ENCODE data around the gene RABL6.

The RABL6 gene

GRCh38 chr9:136858844-136859757 lies 51.4 kb downstream of the RABL6 start:
- H3K27ac ChIP-seq = peak overlapping the region; percentile 98
- TF ChIP-seq CTCF (conservative IDR thresholded peaks at IDR 0.05; ENCODE audit: low read depth) = no peak
- ChIA-PET POLR2A (ENCODE audit: low non-redundant PET) (interaction anchor here (1.1 kb wide), 1 partner anchor 17 kb away, joined by 6 read pairs; the partner anchor contains the start of gene AJM1), CTCF (interaction anchor here (0.6 to 1.4 kb wide), 5 partner anchors 15 to 717 kb away, joined by 3 read pairs; no protein-coding TSS in a partner anchor)
- peak; percentile 53 for DNase-seq (ENCODE audit: low spot score)

- CTCF ChIA-PET = interaction anchor here (0.8 to 1.4 kb wide), 2 partner anchors 17 to 58 kb away, joined by 3 read pairs; no protein-coding TSS in a partner anchor
These were observed 52.8 kb downstream of the RABL6 start for GRCh38 chr9:136860529-136860928.

DNA sequence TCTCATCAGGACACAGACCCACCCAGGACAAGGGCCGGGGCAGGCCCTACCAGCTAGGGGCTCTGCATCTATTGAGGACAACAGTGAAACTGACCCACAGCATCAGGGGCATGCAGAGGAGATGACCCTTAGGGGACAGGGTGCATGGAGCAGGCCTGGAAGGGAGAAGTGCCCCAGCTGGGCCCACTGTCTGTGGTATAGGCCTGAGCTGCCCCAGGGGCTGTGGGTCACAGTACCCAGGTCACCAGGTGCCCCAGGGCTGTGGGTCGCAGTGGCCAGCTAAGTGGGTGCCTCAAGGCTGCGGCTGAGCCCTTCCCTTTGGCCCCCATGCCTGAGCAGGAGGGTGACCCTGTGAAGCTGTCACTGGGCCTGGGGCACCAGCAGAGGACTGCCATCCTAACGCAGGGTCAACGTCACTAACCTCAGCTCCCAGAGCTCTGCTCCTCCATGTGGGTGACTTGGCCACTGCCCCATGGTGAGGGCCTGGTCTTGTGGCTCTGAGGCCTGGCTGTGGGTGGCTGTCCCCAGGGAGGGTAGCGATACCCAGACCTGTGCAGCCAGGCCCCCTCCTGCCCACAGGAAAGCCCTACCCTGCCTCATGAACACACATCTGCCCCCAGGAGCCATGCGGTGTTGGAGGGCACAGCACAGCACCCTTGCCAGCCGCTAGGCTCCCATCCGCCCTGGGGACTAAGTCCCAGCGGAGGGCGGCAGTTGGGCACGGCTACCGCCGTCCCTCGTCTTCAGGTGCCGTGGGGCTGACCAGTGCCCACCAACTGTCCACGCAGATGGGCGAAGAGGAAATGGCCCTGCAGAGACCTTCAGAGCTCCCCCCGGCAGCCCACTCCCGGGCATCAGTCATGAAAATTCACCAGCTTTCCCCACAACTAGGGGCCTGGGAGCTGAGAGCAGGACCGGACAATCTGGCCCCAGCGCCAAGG lies 53.5 kb downstream of the RABL6 start:
- ChIA-PET CTCF (interaction anchor here (0.6 kb wide), 3 partner anchors 20 to 169 kb away, joined by 3 read pairs; partner anchors contain the start of gene ABCA2), POLR2A (ENCODE audit: low non-redundant PET) (interaction anchor here (0.5 to 1.1 kb wide), 2 partner anchors 8 to 13 kb away, joined by 3 to 4 read pairs; no protein-coding TSS in a partner anchor)
- TF ChIP-seq CTCF (conservative IDR thresholded peaks at IDR 0.05; ENCODE audit: low read depth) = no peak
- H3K27ac ChIP-seq = peak overlapping the region; percentile 98
- DNase-seq (ENCODE audit: low spot score) = no peak

More at GRCh38 chr9:136860529-136860928, 52.8 kb downstream of the RABL6 start:
- no peak for TF ChIP-seq CTCF (conservative IDR thresholded peaks at IDR 0.05; ENCODE audit: low read depth)
- POLR2A ChIA-PET (ENCODE audit: low non-redundant PET) = interaction anchor here (0.5 to 1.1 kb wide), 2 partner anchors 9 to 12 kb away, joined by 3 to 4 read pairs; no protein-coding TSS in a partner anchor
- peak overlapping the region; percentile 98 for H3K27ac ChIP-seq
- DNase-seq (ENCODE audit: low spot score) = no peak

DNA sequence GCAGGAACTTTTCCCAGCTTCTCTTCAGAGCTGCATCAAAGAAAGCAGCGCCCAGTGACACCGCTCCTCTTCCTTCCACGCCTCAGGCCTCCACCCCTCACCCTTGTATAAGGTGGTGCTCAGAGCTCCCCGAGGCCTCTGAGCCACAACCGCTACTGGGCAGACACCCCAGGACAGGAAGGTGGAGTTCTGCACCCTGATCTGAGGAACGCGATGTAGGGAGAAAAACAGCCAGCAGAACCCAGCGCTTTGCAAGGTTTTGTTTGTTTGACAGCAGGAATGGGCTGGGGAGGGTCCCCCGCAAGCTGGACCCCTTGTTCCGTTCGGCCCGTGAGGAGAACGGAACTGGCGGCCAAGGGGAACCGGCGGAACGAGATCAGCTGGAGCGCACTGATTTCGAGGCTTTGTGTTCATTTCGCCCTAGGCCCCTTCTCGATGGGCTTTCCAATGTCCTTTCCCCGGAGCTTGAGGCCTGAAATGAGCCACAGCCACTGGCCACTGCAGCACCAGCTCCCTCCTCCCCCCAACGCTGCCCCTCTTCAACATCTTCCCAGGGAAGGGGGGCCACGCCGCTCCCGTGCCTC lies 54.2 kb downstream of the RABL6 start:
- no peak for DNase-seq (ENCODE audit: low spot score)
- H3K27ac ChIP-seq = peak overlapping the region; percentile 98
- CTCF ChIA-PET = interaction anchor here (0.6 kb wide), 3 partner anchors 20 to 168 kb away, joined by 3 read pairs; partner anchors contain the start of gene ABCA2
- POLR2A ChIA-PET (ENCODE audit: low non-redundant PET) = interaction anchor here (0.6 kb wide), 1 partner anchor 1979 kb away, joined by 3 read pairs; no protein-coding TSS in a partner anchor
- TF ChIP-seq CTCF (conservative IDR thresholded peaks at IDR 0.05; ENCODE audit: low read depth) = no peak

DNA sequence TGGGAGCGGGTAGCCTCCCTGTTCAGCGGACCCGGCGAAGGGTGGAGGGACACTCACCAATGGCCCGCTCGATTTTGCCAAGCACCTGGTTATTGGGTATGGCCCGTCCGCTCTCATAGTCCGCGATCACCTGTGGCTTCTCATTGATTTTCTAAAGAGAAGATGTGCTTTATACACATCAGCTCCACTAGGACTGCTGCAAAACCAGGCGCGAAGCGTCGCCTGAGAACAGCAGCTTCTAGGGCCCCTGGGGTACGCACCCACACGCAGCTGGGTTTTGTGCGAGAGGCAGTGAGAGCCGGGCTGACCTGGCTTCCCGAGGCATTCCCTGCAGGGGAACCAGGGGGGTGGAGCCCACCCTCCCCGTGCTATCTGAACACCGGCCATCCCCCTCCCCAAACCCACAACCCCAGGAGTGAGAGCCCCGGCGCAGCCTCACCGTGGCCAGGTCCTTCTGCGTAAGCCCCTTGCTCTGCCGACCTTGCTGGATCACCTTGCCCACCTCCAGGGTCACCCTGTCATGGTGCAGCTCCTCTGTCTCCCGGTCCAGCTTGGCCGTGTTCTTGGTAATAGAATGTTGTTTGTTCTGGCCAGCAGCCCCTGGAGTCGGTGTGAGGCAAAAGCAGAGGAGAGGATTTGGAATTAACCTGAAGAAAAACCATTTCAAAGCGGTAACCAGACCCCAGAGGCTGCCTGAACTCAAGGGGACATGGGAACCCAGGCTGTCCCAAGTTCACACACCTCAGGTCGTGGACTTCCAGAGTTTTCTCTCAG lies 55.3 kb downstream of the RABL6 start:
- ChIA-PET POLR2A (ENCODE audit: low non-redundant PET) (interaction anchor here (0.6 kb wide), 1 partner anchor 1980 kb away, joined by 3 read pairs; no protein-coding TSS in a partner anchor), CTCF (interaction anchor here (0.7 kb wide), 1 partner anchor 21 kb away, joined by 4 read pairs; the partner anchor contains the start of gene AJM1)
- TF ChIP-seq CTCF (conservative IDR thresholded peaks at IDR 0.05; ENCODE audit: low read depth) = no peak
- H3K27ac ChIP-seq = peak overlapping the region; percentile 98
- DNase-seq (ENCODE audit: low spot score) = no peak

Data from RWPE1 (cell line).